Ramos (cell line): Measurements from ENCODE around the gene TMEM38B.

Experiments
- in situ Hi-C: fragments of 300-500 bp; cut with MboI; formaldehyde crosslinking; loops from one replicate; pipeline ENCODE4 v1.14.3; 2022; ENCODE audit warnings: low sequenced_read_pairs; ENCODE audit not compliant: unreplicated experiment

Gene TMEM38B, protein sequence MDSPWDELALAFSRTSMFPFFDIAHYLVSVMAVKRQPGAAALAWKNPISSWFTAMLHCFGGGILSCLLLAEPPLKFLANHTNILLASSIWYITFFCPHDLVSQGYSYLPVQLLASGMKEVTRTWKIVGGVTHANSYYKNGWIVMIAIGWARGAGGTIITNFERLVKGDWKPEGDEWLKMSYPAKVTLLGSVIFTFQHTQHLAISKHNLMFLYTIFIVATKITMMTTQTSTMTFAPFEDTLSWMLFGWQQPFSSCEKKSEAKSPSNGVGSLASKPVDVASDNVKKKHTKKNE

DNA sequence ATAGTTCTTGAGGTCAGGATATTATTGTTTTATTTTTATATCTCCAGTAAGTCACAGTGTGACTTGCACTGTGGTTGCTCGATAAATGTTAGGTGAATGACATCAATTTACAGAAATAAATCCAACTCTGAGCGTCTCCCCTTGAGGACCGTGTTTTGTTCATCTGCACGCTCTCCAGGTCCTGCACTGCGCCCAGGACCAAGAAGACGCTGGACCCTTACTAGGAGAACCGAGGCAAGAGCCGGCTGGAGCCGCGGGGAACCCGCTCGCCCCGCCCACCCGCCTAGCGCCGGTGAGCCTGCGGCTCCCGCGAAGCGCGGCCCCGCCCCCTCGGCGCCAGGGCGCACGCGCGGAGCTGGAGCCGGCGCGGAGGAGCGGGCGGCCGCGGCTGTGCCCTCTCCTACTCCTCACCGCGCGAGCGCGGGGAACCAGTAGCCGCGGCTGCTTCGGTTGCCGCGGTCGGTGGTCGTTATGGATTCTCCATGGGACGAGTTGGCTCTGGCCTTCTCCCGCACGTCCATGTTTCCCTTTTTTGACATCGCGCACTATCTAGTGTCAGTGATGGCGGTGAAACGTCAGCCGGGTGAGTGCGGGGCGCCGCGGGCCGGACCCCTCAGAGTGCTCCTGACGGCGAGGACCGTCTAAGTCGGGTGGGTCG is at the start of gene TMEM38B:
Gene TMEM38B, plus strand, starts transcription at position 352 of the 658 bp plus-strand sequence. Its CDS starts 120 bp downstream, at position 472.
- in situ Hi-C loops = no loop called here

DNA sequence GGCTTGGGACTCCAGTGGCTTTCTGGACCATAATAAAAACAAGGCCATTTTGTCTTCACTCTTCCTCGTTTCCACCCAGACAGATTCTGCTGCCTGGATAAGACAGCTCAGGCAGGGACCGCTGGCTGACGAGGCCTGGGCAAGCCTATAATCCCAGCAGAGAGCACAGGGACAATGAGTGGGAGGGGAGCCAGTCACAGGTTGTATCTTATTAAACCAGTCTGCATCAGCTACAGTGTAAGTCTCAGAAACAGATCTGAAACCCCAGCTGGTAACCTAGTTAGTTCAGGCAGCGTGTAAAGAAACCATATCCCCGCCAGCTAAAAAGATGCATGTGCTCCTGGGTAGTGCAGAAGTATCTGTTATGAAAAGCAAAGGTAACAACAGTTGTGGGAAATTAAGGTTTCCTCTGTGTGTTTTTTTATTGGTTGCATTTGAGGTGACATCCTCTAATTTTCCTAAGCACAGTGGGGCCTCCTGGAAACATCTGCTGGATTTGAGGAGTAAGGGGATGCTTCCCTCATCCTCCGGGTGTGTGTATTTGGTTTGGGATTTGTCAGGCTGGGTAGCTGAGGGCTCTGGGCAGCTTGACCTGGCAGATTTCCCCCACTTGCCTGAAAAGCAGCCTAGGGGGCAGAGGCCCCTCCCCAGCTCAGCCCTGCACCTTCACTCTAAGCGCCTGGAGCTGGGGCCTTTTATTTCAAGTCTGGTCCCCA is 47.3 kb upstream of the TMEM38B start:
- in situ Hi-C loops = no loop called here

DNA sequence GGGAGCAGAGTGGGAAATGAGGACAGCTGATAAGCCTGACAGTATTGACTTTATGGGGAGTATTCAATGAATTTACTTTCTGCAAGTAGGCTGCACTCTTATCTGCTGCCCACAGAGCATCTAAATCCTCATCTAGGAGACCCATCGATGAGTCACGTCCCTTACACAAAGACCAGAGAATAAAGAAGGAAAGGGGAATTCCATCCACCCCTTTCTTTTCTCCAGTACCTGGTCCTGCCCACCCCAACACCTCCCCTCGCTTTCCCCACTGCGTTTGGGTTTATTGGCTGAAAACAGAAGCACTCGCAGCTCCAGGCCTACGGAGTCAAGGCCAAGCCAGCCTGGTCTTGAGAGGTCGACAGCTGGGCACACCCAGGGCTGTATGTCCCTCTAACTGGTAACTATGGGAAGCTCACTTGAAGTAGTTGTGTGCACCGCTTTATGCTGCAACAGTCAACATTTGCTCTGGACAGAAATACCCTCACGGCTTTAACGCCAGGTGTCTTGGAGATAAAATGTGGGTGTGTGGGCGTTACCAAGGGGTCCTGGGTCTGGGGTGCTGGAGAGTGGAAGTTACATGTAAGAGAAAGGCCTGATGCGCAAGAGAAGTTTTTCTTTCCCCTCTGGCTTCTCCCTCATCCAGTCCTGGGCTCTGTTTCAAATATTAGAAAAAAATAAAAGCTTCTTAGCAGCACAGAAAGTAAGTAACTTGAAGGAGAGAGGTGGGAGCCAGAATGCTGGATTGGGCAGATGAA is 46.6 kb upstream of the TMEM38B start:
- in situ Hi-C loops = no loop called here

DNA sequence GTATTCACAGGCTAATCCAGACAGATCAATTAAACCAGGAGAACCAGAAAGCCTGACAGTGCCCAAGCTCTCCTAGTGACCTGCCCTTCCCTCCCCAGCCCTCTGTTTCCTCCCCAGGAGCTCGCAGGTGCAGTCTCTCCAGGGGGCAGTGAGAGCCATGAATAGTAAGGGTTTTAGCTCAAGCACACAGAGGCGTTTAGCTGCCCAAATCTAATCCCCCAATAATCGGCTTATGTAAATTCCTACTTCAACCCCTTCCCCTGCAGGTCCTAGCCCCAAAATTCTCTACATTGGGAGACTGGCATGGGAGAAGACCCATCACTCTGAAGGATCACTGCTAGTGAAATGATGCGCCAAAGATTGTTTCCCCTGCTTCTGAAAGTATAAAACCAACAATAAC is 42.5 kb upstream of the TMEM38B start:
- in situ Hi-C loops = no loop called here

DNA sequence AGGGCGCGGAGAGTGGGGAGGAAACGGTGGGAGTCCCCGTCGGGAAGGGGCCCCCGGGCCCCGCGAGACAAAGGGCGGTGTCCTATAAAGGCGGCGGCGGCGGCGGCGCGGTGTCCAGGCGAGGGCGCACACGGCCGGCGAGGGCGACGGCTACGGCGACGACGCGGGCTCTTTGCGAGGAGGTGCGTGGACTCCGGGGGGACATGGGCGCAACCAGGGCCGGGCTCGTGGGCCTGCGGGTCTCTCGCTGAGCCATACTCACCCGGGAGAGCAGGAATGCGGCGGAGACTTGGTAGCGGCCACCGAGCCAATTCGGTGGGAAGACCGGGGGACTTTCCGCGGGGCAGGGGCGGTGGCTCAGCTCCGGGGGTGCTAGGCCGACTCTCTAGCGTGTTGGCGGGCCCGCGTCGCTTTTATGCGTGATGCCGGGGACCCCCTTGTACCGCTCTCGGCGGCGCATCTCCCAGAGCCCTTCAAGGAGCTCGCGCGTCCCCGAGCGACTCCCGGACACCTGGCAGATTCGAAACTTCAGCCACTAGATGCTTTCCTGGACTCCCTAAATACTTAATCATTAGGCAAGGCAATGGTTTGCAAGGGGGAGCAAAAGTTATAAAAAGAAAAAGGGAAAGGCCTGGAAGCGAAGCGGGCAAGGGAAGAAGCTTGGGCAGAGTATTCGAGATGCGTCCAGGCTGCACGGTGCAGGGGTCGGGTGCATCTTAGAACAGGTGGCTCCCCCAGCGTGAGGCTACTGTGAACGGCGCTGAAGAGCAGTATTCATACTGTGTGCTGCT is 38.0 kb upstream of the TMEM38B start:
- in situ Hi-C loops = no loop called here

DNA sequence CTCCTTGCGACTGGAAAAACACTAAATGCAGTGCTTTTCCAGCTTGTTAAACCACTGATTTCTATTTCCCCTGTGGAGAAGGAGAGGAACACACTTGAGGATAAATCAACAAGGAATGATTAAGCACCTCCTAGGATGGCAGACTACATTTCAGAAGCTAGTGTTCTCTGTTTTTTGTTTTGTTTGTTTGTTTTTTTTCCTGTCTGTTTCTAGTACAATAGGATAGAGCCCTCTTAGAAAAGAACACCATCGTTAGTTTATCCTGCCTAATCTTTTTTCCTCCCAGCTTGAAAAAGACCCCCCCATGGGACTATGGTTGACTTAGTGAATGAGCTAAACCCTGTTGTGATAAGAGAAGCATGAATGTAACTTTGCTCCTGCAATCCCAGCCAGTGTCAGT is 36.0 kb upstream of the TMEM38B start:
- in situ Hi-C loops = no loop called here

DNA sequence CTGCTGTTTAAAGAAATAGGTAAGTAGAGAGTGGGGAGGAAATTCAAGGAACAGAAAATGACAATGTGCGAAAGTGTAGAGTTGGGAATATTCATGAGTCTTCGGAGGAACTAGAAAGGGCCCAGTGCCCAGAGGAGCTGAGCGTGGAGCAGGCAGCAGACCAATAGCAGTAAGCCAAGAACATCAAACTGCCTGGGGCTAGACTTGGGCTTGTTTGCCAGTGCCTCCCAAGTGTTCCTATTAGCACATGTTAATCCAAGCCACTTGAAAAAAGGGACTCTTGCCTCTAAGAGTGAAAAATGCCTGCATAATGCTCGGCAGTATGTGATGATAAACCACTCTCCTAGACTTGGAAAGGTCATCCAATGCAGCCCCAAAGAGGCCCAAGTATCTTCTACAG is 33.3 kb upstream of the TMEM38B start:
- in situ Hi-C loops = no loop called here

DNA sequence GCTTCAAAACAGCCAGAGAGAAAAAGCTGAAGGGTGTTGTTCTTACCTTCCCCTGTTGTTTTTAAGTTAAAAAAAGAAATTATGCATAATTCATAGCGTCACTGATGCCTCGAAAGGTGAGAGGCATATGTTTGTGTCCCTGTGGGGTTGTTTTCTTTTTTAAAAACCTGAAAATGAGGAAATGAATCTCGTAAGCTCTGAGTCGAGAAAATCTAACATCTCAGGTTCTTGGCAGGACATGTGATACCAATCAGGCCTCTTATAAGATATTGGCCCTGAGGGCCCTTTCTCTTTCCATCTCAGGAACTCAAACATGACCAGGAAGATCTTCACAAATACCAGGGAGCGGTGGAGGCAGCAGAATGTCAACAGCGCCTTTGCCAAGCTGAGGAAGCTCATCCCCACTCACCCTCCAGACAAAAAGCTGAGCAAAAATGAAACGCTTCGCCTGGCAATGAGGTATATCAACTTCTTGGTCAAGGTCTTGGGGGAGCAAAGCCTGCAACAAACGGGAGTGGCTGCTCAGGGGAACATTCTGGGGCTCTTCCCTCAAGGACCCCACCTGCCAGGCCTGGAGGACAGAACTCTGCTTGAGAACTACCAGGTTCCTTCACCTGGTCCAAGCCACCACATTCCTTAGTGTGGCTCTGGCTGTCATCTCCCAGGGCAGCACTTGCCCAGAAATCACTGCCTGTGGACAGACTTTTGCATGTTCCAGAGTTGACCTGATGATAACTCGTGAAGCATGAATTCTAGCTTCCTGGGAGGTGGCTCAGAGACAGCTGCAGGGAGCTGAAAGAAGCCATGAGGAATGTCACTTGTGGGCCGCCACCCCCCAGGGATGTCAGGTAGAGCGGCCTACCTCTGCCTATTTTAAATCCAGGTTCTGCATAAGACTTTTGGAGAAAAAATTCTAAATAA is 31.9 kb upstream of the TMEM38B start, which contains the start of gene TAL2:
Gene TAL2, plus strand, starts transcription at position 274 of the 921 bp plus-strand sequence. Its CDS starts 40 bp downstream, at position 314.
- in situ Hi-C loops = no loop called here

DNA sequence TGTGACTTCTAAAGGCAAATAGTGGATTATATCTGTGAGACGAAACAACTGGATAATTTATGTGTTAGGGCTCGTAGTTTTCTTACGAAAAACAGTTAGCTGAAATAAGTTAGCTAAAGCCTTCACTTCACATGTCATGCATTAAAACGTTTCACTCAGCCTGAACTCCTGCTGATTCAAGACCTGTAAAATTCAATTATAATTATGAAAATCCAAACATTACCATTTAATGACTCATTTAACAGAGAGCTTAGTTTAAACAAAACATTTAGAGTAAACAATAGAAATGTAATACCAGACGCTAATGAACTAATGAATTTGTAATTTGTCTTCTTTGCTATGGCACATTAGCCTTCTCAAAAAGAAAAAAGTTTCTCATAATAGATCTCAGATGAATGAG is 30.4 kb upstream of the TMEM38B start:
- in situ Hi-C loops = no loop called here

DNA sequence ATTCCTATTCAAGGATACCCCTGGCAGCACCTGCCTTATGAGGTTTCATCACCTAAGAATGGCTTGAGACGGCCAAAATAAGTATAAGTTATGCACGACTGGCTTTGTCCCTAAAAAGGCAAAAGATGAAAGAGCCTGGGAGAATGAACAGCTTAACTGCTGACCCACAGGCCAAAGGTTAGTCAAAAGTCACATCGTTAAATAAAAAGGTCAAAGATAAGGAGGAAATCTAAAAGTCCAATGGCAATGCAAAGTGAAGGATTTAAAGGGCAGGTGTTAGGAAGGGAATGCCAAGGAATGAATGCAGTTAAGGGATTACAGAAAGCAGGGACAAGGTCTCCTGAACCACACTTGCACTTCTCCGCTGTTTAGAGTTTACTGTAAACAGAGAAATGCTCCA is 26.5 kb upstream of the TMEM38B start:
- in situ Hi-C loops = no loop called here

DNA sequence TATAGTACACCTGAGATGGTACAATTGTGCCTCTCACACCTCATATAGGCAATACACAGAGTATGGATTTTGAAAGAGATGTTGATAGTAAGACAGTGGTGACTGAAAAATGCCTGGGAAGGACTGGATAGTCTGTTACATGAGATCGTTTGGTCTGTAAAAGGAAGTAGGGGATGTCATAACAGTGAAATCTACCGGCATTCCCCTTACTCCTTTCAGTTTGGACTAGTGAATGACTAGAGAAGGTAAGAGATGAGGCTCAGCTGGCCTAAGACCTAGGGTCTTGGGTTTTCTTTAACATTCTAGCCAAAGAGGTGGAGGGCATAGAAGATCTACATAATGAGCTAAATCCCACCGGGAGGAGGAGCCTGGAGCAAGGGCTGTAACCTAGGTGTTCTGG is 24.0 kb upstream of the TMEM38B start:
- in situ Hi-C loops = no loop called here

DNA sequence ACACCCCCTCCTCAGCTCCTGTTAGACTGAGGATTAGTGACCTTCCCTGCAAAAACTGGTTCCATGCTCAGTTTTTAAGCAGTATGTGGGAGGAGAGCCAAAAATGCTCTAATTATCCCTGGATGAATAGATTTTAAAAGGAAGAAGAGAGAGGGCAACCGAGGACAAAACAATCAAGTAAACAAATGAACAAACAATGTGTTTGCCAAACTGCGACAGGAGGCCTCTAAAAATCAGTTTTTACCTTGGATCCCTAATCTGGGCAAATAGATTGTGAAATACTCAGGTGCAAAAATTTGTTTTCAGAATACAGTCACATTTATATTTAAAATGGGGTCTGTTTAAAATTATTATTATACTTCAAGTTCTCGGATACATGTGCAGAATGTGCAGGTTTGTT is 23.6 kb upstream of the TMEM38B start:
- in situ Hi-C loops = no loop called here

DNA sequence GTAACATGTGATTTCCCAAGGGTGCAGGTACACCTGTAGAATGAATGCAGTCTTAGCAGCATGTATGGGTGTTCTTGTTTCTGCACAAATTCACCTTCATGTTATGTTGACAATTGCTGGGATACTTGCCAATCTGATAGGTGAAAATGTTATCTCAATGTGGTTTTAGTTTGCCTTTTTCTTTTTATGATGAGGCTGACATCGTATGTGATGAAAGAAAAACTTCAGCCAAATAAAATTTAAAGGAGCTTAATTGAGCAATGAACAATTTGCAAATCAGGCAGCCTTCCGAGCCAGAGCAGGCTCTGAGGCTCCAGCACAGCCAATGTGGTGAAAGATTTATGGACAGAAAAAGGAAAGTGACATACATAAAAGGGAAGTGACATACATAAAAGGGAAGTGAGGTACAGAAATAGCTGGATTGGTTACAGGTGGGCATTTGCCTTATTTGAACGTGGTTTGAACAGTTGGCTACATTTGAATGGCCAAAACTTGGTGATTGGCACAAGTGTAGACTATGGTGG is 21.6 kb upstream of the TMEM38B start:
- in situ Hi-C loops = no loop called here

DNA sequence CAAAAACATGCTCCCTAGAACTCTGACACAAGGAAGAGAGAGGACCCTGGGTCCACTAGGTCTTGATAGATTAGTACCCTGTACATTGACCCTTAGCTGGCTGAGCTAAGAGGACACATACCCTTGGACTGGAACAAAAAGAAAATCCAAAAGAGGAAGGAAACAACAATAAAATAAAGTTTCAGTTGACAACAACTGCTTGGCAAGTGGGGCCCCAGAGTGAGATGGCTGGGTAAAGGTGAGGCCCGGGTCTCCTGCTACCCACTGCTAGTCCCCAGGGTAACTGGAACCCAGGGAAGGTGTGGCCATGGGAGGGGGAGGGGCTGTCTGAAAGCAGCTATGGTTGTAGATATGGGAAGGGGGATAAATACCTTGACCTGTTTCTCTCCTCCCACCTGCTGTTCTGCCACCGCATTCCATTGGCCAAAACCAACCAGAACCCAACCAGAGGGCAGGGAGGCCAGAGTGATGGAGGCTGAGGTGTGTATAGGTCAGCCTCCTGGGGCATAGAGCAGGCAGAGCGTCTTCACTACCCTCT is 20.4 kb upstream of the TMEM38B start:
- in situ Hi-C loops = no loop called here

DNA sequence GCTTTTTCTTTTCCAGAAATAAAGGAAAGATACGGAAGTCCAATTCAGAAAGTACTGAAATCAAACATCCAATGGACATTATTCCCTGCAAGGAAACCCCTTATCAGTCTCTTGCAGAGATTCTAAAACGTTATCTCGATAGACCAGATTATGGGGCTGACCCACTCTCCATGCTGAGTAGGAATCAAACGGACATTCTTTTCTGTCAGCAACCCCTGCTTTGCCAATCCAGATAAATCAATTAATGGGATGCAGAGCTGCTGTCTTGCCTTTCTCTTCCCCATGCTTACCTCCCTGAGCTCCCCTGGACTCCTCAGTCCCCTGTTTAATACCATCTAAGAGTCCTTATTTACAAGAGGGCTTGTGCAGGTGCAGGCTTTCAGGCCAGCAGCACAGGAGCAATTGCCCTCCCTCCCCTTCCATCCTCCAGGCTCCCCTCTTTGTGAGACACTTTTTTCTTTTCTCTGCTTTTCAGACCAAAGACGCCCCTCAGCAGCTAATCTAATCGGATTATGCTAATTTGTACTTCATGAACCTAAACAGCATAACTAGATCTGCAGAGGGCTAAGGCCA is 17.9 kb upstream of the TMEM38B start:
- in situ Hi-C loops = no loop called here

DNA sequence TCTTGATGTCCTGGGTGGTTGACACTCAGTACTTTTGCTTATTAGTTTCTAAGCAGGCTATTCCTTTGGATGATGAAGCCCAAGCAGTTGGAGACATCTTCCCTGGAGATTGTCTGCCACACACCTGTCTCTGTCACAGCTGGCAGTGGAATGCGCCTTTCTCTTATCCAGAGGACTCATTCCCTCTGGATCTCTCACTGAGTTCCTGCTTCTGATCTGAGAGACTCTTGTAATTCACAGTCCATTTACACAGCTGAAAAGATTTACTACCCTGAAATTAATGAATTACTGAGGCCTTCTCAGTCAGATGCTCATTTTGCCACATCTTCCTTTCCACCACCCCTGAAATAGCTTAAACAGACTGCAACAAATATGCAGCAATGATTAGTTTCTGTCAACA is 16.2 kb upstream of the TMEM38B start:
- in situ Hi-C loops = no loop called here

DNA sequence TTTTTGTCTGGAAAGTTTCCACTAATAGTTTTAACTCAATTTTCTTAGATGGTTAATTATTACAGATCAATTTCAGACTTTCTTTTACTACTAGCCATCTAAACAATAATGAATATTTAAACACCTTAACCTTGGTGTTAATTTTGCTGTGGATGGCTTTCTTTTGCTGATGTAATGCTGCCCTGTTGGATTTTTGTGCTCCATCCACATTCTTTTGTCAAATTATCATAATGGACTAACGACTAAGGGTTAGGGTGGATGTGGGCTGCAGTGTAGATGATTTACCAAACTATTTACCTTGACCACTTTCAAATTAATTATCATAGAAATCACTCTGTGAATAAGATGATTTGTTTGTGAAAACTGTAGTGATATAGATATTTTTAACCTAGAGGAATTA is 15.6 kb upstream of the TMEM38B start:
- in situ Hi-C loops = no loop called here
